HepG2 (cell line): Measurements from ENCODE around the gene SF3B2. TPM values are rescaled to one million over a fixed set of nuclear protein-coding genes. Genes with fewer than 3 reads are reported as not detected.

Experiments
- ELF3 ChIP-seq: IDR thresholded peaks from 2 replicates; pipeline ENCODE4 v1.6.1; 2016; ENCODE audit warnings: missing genetic modification reagents, missing compliant biosample characterization
- FOSL2 ChIP-seq: sonication (generic); formaldehyde crosslinking; IDR thresholded peaks from 2 replicates; pipeline ENCODE4 v1.4.0; 2020; ENCODE audit warnings: missing genetic modification reagents
- HNF1B ChIP-seq: sonication (generic); formaldehyde crosslinking; IDR thresholded peaks from 2 replicates; pipeline ENCODE4 v1.5.1; 2020; ENCODE audit warnings: mild to moderate bottlenecking, moderate library complexity, missing genetic modification reagents
- KLF16 ChIP-seq, 2 experiments: sonication (generic) in 1 of 2; formaldehyde crosslinking in 1 of 2; IDR thresholded peaks; 2 replicates each; pipeline versions ENCODE4 v1.6.1 to v1.8.0; 2016 to 2023; ENCODE audit warnings: missing genetic modification reagents in 2 of 2, missing compliant biosample characterization in 1 of 2
- MZF1 ChIP-seq: sonication (generic); formaldehyde crosslinking; IDR thresholded peaks from 2 replicates; pipeline ENCODE4 v1.8.1; 2023; ENCODE audit warnings: mild to moderate bottlenecking, missing genetic modification reagents, borderline replicate concordance
- NFRKB ChIP-seq: fragments of 450-650 bp; IDR thresholded peaks from 2 replicates; pipeline ENCODE4 v1.6.1; 2017
- NRL ChIP-seq: sonication (generic); formaldehyde crosslinking; IDR thresholded peaks from 2 replicates; pipeline ENCODE4 v1.5.0; 2020; ENCODE audit warnings: missing genetic modification reagents, mild to moderate bottlenecking, moderate library complexity, borderline replicate concordance
- SALL2 ChIP-seq: sonication (generic); formaldehyde crosslinking; IDR thresholded peaks from 2 replicates; pipeline ENCODE4 v1.8.1; 2023; ENCODE audit warnings: mild to moderate bottlenecking, missing genetic modification reagents, inconsistent platforms
- TMF1 ChIP-seq: sonication (generic); formaldehyde crosslinking; IDR thresholded peaks from 2 replicates; pipeline ENCODE4 v1.8.1; 2022; ENCODE audit warnings: low read depth, missing genetic modification reagents
- XRCC5 ChIP-seq: fragments of 200-400 bp; formaldehyde crosslinking; optimal IDR thresholded peaks from 2 replicates; pipeline ENCODE3; 2017; ENCODE audit warnings: mild to moderate bottlenecking, low read length
- ZBED4 ChIP-seq: sonication (generic); formaldehyde crosslinking; IDR thresholded peaks from 2 replicates; pipeline ENCODE4 v1.4.0; 2020; ENCODE audit warnings: missing genetic modification reagents, borderline replicate concordance
- ZBTB7A ChIP-seq: sonication (generic); formaldehyde crosslinking; IDR thresholded peaks from 2 replicates; pipeline ENCODE4 v1.8.0; 2022; ENCODE audit warnings: mild to moderate bottlenecking, missing genetic modification reagents
- ZNF441 ChIP-seq: sonication (generic); formaldehyde crosslinking; IDR thresholded peaks from 2 replicates; pipeline ENCODE4 v1.7.0; 2021; ENCODE audit warnings: missing genetic modification reagents, borderline replicate concordance
- ZNF446 ChIP-seq: sonication (generic); formaldehyde crosslinking; IDR thresholded peaks from 2 replicates; pipeline ENCODE4 v1.5.0; 2020; ENCODE audit warnings: mild to moderate bottlenecking, missing genetic modification reagents
- ZNF546 ChIP-seq: sonication (generic); formaldehyde crosslinking; conservative IDR thresholded peaks from 2 replicates; pipeline ENCODE4 v1.8.1; 2023; ENCODE audit warnings: mild to moderate bottlenecking, missing genetic modification reagents
- polyA plus RNA-seq, 8 experiments: library from polyadenylated mRNA; depleted of rRNA in 3 of 8; stranded (reverse) in 7 of 8; unstranded in 1 of 8; fragments of >200 nt; fragmentation: Illumina TruSeq in 4 of 8; extraction: Trizol in 4 of 8; gene quantifications; 2 replicates each; pipeline versions ENCODE4 v1.2.1 to v1.2.3, GENCODE V29; 2011 to 2016; ENCODE audit warnings: low read depth in 4 of 8, missing spikeins in 1 of 8, mixed read lengths in 1 of 8; ENCODE audit not compliant: insufficient read depth in 1 of 8
- total RNA-seq, 5 experiments: library from RNA; depleted of rRNA; stranded (reverse); fragments of >200 nt; fragmentation: Illumina TruSeq; extraction: Trizol; gene quantifications; 2 replicates each; pipeline ENCODE4 v1.2.3, GENCODE V29; 2016; ENCODE audit warnings: low read depth in 1 of 5
- TF ChIP-seq, protein P1 (sequence below): sonication (generic); formaldehyde crosslinking; IDR thresholded peaks from 2 replicates; pipeline ENCODE4 v1.5.0; 2020; ENCODE audit warnings: mild to moderate bottlenecking, missing genetic modification reagents
- TF ChIP-seq, protein P2 (sequence below): sonication (generic); formaldehyde crosslinking; IDR thresholded peaks from 2 replicates; pipeline ENCODE4 v1.5.0; 2020; ENCODE audit warnings: missing genetic modification reagents
- TF ChIP-seq, protein P3 (sequence below): sonication (generic); formaldehyde crosslinking; IDR thresholded peaks from 2 replicates; pipeline ENCODE4 v1.8.1; 2023; ENCODE audit warnings: missing genetic modification reagents, inconsistent platforms, borderline replicate concordance

Gene SF3B2
- total and polyA plus RNA-seq, 2 of the 13 experiments (the other 11 are each of a cell fraction or from before 2014, with no cell fraction given): 70.4 to 153 TPM

GRCh38 chr11:66051766-66052663 lies at the start of gene SF3B2 (continued):
- TF ChIP-seq MZF1: no peak
- peak; percentile 73; the same call in 1 of the 2 replicates for TF ChIP-seq ZNF546 (CRISPR knock-in tag)
- peak; percentile 15; the same call in 1 of the 2 replicates for TF ChIP-seq FOSL2 (CRISPR knock-in tag)
- 0 out of 2 replicates have a peak, but pooled peaks have one; percentile 73 for TF ChIP-seq ZNF446
- peak; percentile 68 for TF ChIP-seq XRCC5
- TF ChIP-seq, protein P1, sequence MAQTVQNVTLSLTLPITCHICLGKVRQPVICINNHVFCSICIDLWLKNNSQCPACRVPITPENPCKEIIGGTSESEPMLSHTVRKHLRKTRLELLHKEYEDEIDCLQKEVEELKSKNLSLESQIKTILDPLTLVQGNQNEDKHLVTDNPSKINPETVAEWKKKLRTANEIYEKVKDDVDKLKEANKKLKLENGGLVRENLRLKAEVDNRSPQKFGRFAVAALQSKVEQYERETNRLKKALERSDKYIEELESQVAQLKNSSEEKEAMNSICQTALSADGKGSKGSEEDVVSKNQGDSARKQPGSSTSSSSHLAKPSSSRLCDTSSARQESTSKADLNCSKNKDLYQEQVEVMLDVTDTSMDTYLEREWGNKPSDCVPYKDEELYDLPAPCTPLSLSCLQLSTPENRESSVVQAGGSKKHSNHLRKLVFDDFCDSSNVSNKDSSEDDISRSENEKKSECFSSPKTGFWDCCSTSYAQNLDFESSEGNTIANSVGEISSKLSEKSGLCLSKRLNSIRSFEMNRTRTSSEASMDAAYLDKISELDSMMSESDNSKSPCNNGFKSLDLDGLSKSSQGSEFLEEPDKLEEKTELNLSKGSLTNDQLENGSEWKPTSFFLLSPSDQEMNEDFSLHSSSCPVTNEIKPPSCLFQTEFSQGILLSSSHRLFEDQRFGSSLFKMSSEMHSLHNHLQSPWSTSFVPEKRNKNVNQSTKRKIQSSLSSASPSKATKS (CRISPR knock-in tag): no peak
- TF ChIP-seq, protein P2, sequence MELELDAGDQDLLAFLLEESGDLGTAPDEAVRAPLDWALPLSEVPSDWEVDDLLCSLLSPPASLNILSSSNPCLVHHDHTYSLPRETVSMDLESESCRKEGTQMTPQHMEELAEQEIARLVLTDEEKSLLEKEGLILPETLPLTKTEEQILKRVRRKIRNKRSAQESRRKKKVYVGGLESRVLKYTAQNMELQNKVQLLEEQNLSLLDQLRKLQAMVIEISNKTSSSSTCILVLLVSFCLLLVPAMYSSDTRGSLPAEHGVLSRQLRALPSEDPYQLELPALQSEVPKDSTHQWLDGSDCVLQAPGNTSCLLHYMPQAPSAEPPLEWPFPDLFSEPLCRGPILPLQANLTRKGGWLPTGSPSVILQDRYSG (CRISPR knock-in tag): 0 out of 2 replicates have a peak, but pooled peaks have one; percentile 73
- peak; percentile 93 for TF ChIP-seq ELF3 (CRISPR knock-in tag)
- TF ChIP-seq NFRKB: peak; percentile 59; the same call in 1 of the 2 replicates
- TF ChIP-seq ZBTB7A (CRISPR knock-in tag): no peak
- 0 out of 2 replicates have a peak, but pooled peaks have one; percentile 49 for TF ChIP-seq ZBED4
- peak; percentile 43; the same call in 1 of the 2 replicates for TF ChIP-seq NRL
- 0 out of 2 replicates have a peak, but pooled peaks have one; percentile 32 for TF ChIP-seq ZNF441 (CRISPR knock-in tag)
- TF ChIP-seq, protein P3, sequence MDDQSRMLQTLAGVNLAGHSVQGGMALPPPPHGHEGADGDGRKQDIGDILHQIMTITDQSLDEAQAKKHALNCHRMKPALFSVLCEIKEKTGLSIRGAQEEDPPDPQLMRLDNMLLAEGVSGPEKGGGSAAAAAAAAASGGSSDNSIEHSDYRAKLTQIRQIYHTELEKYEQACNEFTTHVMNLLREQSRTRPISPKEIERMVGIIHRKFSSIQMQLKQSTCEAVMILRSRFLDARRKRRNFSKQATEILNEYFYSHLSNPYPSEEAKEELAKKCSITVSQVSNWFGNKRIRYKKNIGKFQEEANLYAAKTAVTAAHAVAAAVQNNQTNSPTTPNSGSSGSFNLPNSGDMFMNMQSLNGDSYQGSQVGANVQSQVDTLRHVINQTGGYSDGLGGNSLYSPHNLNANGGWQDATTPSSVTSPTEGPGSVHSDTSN: no peak
- TF ChIP-seq HNF1B: peak; percentile 54; the same call in 1 of the 2 replicates
- TF ChIP-seq TMF1 (CRISPR knock-in tag): peak; percentile 77; the same call in 1 of the 2 replicates
- TF ChIP-seq KLF16 (CRISPR knock-in tag; IDR thresholded peaks at IDR 0.05): peak in 1 of 2 experiments; percentile 62; a peak in 2 of 4 replicates
- TF ChIP-seq SALL2: peak; percentile 89
